Fibroblast of lung (primary cell): Measurements from ENCODE around the gene BAIAP3. TPM values are rescaled to one million over a fixed set of nuclear protein-coding genes. Genes with fewer than 3 reads are reported as not detected.

Source experiments
- DNase-seq, 2 donors: peaks; one replicate each; pipeline versions ENCODE4 v3.0.0 to v3.0.0-alpha.2; 2010; ENCODE audit warnings: low read depth in 2 of 2
- H2AFZ ChIP-seq: 2 replicates; pipeline ENCODE4 v1.5.1; 2012; ENCODE audit warnings: low read length, control low read depth, inconsistent platforms
- H3K27ac ChIP-seq: 2 replicates; pipeline ENCODE4 v1.5.1; 2011; ENCODE audit warnings: low read length, control low read depth; ENCODE audit not compliant: insufficient read depth
- H3K27me3 ChIP-seq: 2 replicates; pipeline ENCODE4 v1.5.1; 2011; ENCODE audit warnings: mild to moderate bottlenecking, low read length; ENCODE audit not compliant: control insufficient read depth, insufficient read depth
- H3K36me3 ChIP-seq: 2 replicates; pipeline ENCODE4 v1.5.1; 2011; ENCODE audit warnings: low read length; ENCODE audit not compliant: control insufficient read depth, insufficient read depth
- H3K4me1 ChIP-seq: 2 replicates; pipeline ENCODE4 v1.5.1; 2011; ENCODE audit warnings: low read length; ENCODE audit not compliant: control insufficient read depth, insufficient read depth; ENCODE audit errors: extremely low read depth
- H3K4me2 ChIP-seq: 2 replicates; pipeline ENCODE4 v1.5.1; 2011; ENCODE audit warnings: low read length, control low read depth; ENCODE audit not compliant: insufficient read depth; ENCODE audit errors: extremely low read depth
- H3K4me3 ChIP-seq, 4 experiments: fragments of 200-600 bp in 1 of 4; sonication (generic) in 1 of 4; replicated peaks in 1 of 4; 2 replicates each; pipeline ENCODE4 v1.5.1; 2011 to 2016; ENCODE audit warnings: low read length in 4 of 4, low read depth in 3 of 4, mild to moderate bottlenecking in 3 of 4, control low read depth in 2 of 4, inconsistent platforms in 1 of 4, mixed read lengths in 1 of 4; ENCODE audit not compliant: insufficient read depth in 1 of 4; ENCODE audit errors: control extremely low read depth in 1 of 4
- H3K79me2 ChIP-seq: 2 replicates; pipeline ENCODE4 v1.5.1; 2012; ENCODE audit warnings: mild to moderate bottlenecking, low read length, inconsistent platforms; ENCODE audit not compliant: control insufficient read depth, insufficient read depth
- H3K9ac ChIP-seq: 2 replicates; pipeline ENCODE4 v1.5.1; 2011; ENCODE audit warnings: mild to moderate bottlenecking, low read length, control low read depth; ENCODE audit not compliant: insufficient read depth
- H3K9me3 ChIP-seq: 2 replicates; pipeline ENCODE4 v1.5.1; 2012; ENCODE audit warnings: low read depth, low read length; ENCODE audit not compliant: control insufficient read depth, insufficient read depth
- H4K20me1 ChIP-seq: 2 replicates; pipeline ENCODE4 v1.5.1; 2011; ENCODE audit warnings: low read length; ENCODE audit not compliant: control insufficient read depth, insufficient read depth; ENCODE audit errors: extremely low read depth
- EZH2 ChIP-seq: IDR thresholded peaks from 2 replicates; pipeline ENCODE4 v1.5.1; 2012; ENCODE audit warnings: low read length, control low read depth, mild to moderate bottlenecking; ENCODE audit errors: missing control alignments
- polyA plus RNA-seq, 2 donors: library from polyadenylated mRNA; depleted of rRNA in 1 of 2; stranded (reverse) in 1 of 2; unstranded in 1 of 2; fragments of >200 nt; gene quantifications; 2 replicates each; pipeline ENCODE4 v1.2.1, GENCODE V29; 2011 to 2012; ENCODE audit warnings: missing spikeins in 1 of 2
- total RNA-seq: library from RNA; depleted of rRNA; stranded (reverse); fragments of >200 nt; gene quantifications from 2 replicates; pipeline ENCODE4 v1.2.1, GENCODE V29; 2014
- TF ChIP-seq, protein P1 (sequence below), 2 donors: IDR thresholded peaks in 1 of 2; conservative IDR thresholded peaks in 1 of 2; 1 replicate in 1 of 2; 2 replicates in 1 of 2; pipeline ENCODE4 v1.5.1; 2011 to 2012; ENCODE audit warnings: low read length in 2 of 2, control low read depth in 1 of 2, inconsistent platforms in 1 of 2, low read depth in 1 of 2, mild to moderate bottlenecking in 1 of 2

The BAIAP3 gene
- total and polyA plus RNA-seq, 2 donors (not counting 1 experiment from before 2014, with no cell fraction given): 0.22 to 0.83 TPM

DNA sequence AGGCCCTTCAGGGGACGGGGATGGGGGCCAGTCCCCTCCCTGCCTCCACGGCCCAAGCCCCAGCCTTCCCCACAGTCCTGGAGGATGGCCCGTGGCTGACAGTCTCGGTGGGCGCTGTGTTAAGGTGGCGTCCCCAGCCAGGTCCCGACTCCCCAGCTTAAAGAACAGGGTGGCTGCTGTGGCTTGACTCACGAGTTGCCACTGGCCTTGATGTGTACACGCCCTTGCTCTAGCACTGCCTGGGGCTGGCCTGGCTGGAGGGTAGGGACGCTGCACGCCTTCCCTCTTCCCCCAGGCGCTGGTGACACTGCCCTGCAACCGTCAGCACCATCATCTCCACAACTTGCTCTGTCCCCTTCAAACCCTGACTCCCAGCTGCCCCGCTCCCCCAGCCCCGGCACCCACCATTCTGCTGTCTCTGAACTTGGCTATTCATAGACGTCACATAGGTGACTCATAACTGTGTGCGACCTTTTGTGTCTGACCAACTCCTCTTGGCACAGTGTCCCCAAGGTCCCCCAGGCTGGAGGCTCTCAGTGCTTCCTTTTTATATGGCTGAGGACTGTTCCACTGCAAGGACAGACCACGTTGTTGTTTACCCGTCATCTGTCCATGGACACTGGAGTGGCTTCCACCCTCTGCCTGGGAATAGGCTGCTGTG is 24.6 kb downstream of the BAIAP3 start:
- TF ChIP-seq, protein P1, sequence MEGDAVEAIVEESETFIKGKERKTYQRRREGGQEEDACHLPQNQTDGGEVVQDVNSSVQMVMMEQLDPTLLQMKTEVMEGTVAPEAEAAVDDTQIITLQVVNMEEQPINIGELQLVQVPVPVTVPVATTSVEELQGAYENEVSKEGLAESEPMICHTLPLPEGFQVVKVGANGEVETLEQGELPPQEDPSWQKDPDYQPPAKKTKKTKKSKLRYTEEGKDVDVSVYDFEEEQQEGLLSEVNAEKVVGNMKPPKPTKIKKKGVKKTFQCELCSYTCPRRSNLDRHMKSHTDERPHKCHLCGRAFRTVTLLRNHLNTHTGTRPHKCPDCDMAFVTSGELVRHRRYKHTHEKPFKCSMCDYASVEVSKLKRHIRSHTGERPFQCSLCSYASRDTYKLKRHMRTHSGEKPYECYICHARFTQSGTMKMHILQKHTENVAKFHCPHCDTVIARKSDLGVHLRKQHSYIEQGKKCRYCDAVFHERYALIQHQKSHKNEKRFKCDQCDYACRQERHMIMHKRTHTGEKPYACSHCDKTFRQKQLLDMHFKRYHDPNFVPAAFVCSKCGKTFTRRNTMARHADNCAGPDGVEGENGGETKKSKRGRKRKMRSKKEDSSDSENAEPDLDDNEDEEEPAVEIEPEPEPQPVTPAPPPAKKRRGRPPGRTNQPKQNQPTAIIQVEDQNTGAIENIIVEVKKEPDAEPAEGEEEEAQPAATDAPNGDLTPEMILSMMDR (conservative IDR thresholded peaks at IDR 0.05 in 1 of 2, IDR thresholded peaks at IDR 0.05 in 1 of 2; ENCODE audit: low read depth in 1 of 2, low read length in 2 of 2): no peak
- no peak for TF ChIP-seq EZH2
- H3K27ac ChIP-seq: no peak overlapping the region
- no peaks in the 10 kb centered on the region for H3K4me1 ChIP-seq
- peaks cover 8% of the 10 kb centered on the region for H3K36me3 ChIP-seq
- H3K4me3 ChIP-seq: no peak overlapping the region
- no peak overlapping the region for H2AFZ ChIP-seq
- H4K20me1 ChIP-seq: no peaks in the 10 kb centered on the region
- no peaks in the 10 kb centered on the region for H3K9me3 ChIP-seq
- peaks cover 34% of the 10 kb centered on the region for H3K79me2 ChIP-seq
- DNase-seq: no peak
- no peaks in the 10 kb centered on the region for H3K27me3 ChIP-seq
- H3K4me2 ChIP-seq: no peak overlapping the region
- H3K9ac ChIP-seq: no peak overlapping the region

DNA sequence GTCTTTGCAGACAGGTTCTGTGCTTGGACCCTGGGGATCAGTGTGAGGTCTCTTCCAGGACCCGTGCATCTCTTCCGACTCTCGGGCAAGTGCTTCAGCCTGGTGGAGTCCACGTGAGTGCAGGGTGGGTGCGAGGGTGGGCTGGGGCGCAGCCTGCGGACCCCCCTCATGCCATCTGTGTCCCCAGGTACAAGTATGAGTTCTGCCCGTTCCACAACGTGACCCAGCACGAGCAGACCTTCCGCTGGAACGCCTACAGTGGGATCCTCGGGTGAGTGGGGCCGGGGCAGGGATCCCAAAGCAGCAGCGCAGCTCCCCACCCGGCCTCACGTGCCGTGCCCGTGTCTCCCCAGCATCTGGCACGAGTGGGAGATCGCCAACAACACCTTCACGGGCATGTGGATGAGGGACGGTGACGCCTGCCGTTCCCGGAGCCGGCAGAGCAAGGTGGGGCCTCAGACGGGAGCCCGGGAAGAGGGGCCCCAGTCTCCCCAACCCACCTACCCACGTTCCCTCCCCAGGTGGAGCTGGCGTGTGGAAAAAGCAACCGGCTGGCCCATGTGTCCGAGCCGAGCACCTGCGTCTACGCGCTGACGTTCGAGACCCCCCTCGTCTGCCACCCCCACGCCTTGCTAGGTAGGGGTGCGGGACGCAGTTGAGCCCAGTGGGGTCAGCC is 28.4 kb downstream of the BAIAP3 start:
- no peak overlapping the region for H2AFZ ChIP-seq
- no peaks in the 10 kb centered on the region for H4K20me1 ChIP-seq
- no peak overlapping the region for H3K4me2 ChIP-seq
- H3K4me3 ChIP-seq: no peak overlapping the region
- no peak overlapping the region for H3K27ac ChIP-seq
- no peaks in the 10 kb centered on the region for H3K27me3 ChIP-seq
- H3K9me3 ChIP-seq: no peaks in the 10 kb centered on the region
- peaks cover 20% of the 10 kb centered on the region for H3K36me3 ChIP-seq
- no peak for TF ChIP-seq EZH2
- TF ChIP-seq, protein P1 (conservative IDR thresholded peaks at IDR 0.05 in 1 of 2, IDR thresholded peaks at IDR 0.05 in 1 of 2; ENCODE audit: low read depth in 1 of 2, low read length in 2 of 2): no peak
- no peak for DNase-seq
- H3K79me2 ChIP-seq: peaks cover 3% of the 10 kb centered on the region
- H3K9ac ChIP-seq: no peak overlapping the region
- H3K4me1 ChIP-seq: no peaks in the 10 kb centered on the region

DNA sequence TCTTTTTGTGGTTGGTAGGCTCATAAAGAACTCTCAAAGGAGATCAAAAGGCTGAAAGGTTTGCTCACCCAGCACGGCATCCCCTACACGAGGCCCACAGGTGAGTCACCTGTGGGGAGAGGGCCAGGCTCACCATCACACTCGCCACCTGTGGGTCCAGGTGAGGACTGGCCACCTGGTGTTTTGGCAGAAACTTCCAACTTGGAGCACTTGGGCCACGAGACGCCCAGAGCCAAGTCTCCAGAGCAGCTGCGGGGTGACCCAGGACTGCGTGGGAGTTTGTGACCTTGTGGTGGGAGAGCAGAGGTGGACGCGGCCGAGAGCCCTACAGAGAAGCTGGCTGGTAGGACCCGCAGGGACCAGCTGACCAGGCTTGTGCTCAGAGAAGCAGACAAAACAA is 29.4 kb downstream of the BAIAP3 start:
- Histone ChIP-seq H3K79me2 (no peaks in the 10 kb centered on the region), H3K9me3 (no peaks in the 10 kb centered on the region), H3K4me3 (no peak overlapping the region), H3K4me1 (no peaks in the 10 kb centered on the region), H3K9ac (no peak overlapping the region), H2AFZ (no peak overlapping the region), H3K4me2 (no peak overlapping the region), H4K20me1 (no peaks in the 10 kb centered on the region), H3K36me3 (peaks cover 23% of the 10 kb centered on the region), H3K27ac (no peak overlapping the region), H3K27me3 (no peaks in the 10 kb centered on the region)
- TF ChIP-seq EZH2: no peak
- TF ChIP-seq, protein P1 (conservative IDR thresholded peaks at IDR 0.05 in 1 of 2, IDR thresholded peaks at IDR 0.05 in 1 of 2; ENCODE audit: low read depth in 1 of 2, low read length in 2 of 2): no peak
- no peak for DNase-seq
